Liver (tissue), 9 donors: Measurements from ENCODE around the gene EVA1B. TPM values are rescaled to one million over a fixed set of nuclear protein-coding genes. Genes with fewer than 3 reads are reported as not detected.

ENCODE experiments used
- DNase-seq: peaks from one replicate; pipeline ENCODE4 v3.0.0-alpha.2; 2017; ENCODE audit warnings: low spot score
- H3K27ac ChIP-seq, 2 donors: one replicate each; pipeline ENCODE4 v1.7.0; 2013; ENCODE audit warnings: inconsistent platforms in 2 of 2, low read length in 2 of 2, control low read depth in 1 of 2, low read depth in 1 of 2, mild to moderate bottlenecking in 1 of 2
- H3K27me3 ChIP-seq, 4 donors: one replicate each; pipeline versions ENCODE4 v1.6.1 to v1.7.0; 2013; ENCODE audit warnings: low read length in 3 of 4, inconsistent platforms in 1 of 4, mild to moderate bottlenecking in 1 of 4, moderate library complexity in 1 of 4; ENCODE audit not compliant: control insufficient read depth in 4 of 4, insufficient read depth in 4 of 4
- H3K36me3 ChIP-seq, 4 donors: one replicate each; pipeline versions ENCODE4 v1.6.1 to v1.7.0; 2013; ENCODE audit warnings: low read length in 3 of 4, mild to moderate bottlenecking in 3 of 4, low read depth in 1 of 4, moderate library complexity in 1 of 4; ENCODE audit not compliant: control insufficient read depth in 4 of 4, insufficient read depth in 3 of 4
- H3K4me1 ChIP-seq, 4 donors: one replicate each; pipeline versions ENCODE4 v1.6.1 to v1.7.0; 2013; ENCODE audit warnings: low read length in 3 of 4, mild to moderate bottlenecking in 3 of 4, moderate library complexity in 1 of 4; ENCODE audit not compliant: control insufficient read depth in 4 of 4, insufficient read depth in 4 of 4
- H3K4me3 ChIP-seq, 3 donors: one replicate each; pipeline versions ENCODE4 v1.6.1 to v1.7.0; 2013; ENCODE audit warnings: low read length in 3 of 3, control low read depth in 1 of 3, low read depth in 1 of 3, mild to moderate bottlenecking in 1 of 3
- H3K9ac ChIP-seq, 2 donors: one replicate each; pipeline ENCODE4 v1.7.0; 2013; ENCODE audit warnings: low read length in 2 of 2, mild to moderate bottlenecking in 2 of 2, moderate library complexity in 2 of 2, control low read depth in 1 of 2, low read depth in 1 of 2
- H3K9me3 ChIP-seq, 4 donors: one replicate each; pipeline versions ENCODE4 v1.6.1 to v1.7.0; 2013; ENCODE audit warnings: low read length in 3 of 4; ENCODE audit not compliant: control insufficient read depth in 4 of 4
- GABPA ChIP-seq, 2 donors: IDR thresholded peaks in 1 of 2; conservative IDR thresholded peaks in 1 of 2; 2 replicates each; pipeline ENCODE4 v1.6.1; 2016; ENCODE audit warnings: antibody characterized with exemption in 2 of 2, mild to moderate bottlenecking in 1 of 2, moderate library complexity in 1 of 2
- HNF4A ChIP-seq, 2 donors: conservative IDR thresholded peaks; 2 replicates each; pipeline ENCODE4 v1.6.1; 2016; ENCODE audit warnings: antibody characterized with exemption in 2 of 2, mild to moderate bottlenecking in 2 of 2
- HNF4G ChIP-seq: IDR thresholded peaks from 2 replicates; pipeline ENCODE4 v1.6.1; 2016; ENCODE audit warnings: antibody characterized with exemption
- JUND ChIP-seq, 2 donors: IDR thresholded peaks; 2 replicates each; pipeline ENCODE4 v1.6.1; 2016; ENCODE audit warnings: antibody characterized with exemption in 2 of 2
- NR2F2 ChIP-seq: IDR thresholded peaks from 2 replicates; pipeline ENCODE4 v1.6.1; 2016; ENCODE audit warnings: antibody characterized with exemption
- RAD21 ChIP-seq, 2 donors: IDR thresholded peaks; 2 replicates each; pipeline ENCODE4 v1.6.1; 2016; ENCODE audit warnings: antibody characterized with exemption in 2 of 2, mild to moderate bottlenecking in 2 of 2
- RXRA ChIP-seq, 2 donors: IDR thresholded peaks; 2 replicates each; pipeline ENCODE4 v1.6.1; 2017 to 2018; ENCODE audit warnings: antibody characterized with exemption in 2 of 2, mild to moderate bottlenecking in 1 of 2
- SP1 ChIP-seq: IDR thresholded peaks from 2 replicates; pipeline ENCODE4 v1.6.1; 2018; ENCODE audit warnings: antibody characterized with exemption, mild to moderate bottlenecking
- TAF1 ChIP-seq: conservative IDR thresholded peaks from 2 replicates; pipeline ENCODE4 v1.6.1; 2016; ENCODE audit warnings: antibody characterized with exemption, mild to moderate bottlenecking
- WGBS: extraction: QIAGEN DNeasy Blood & Tissue Kit; methylation state at CpG from one replicate; pipeline ENCODE4 v1.1.7; 2013; 5-methylcytosine and 5-hydroxymethylcytosine counted together
- polyA plus RNA-seq, 2 donors: library from polyadenylated mRNA; stranded (reverse) in 1 of 2; unstranded in 1 of 2; fragments of 200-250 nt in 1 of 2; fragments of >200 nt in 1 of 2; fragmentation: Nextera tagmentation in 1 of 2; extraction: Ambion mirVana in 1 of 2; gene quantifications; one replicate each; pipeline versions ENCODE4 v1.2.1 to v1.2.3, GENCODE V29; 2013 to 2015
- total RNA-seq, 2 donors: library from RNA; depleted of rRNA; stranded (reverse); fragments of >200 nt; gene quantifications; one replicate each; pipeline ENCODE4 v1.2.3, GENCODE V29; 2014
- TF ChIP-seq, protein P1 (sequence below): fragments of 150-350 bp; IDR thresholded peaks from 2 replicates; pipeline ENCODE4 v1.5.1; 2017; ENCODE audit warnings: improper control_type of control experiment, low read depth, low read length; ENCODE audit not compliant: missing input control
- TF ChIP-seq, protein P2 (sequence below): IDR thresholded peaks from 2 replicates; pipeline ENCODE4 v1.6.1; 2016; ENCODE audit warnings: antibody characterized with exemption
- TF ChIP-seq, protein P3 (sequence below): IDR thresholded peaks from 2 replicates; pipeline ENCODE4 v1.6.1; 2016; ENCODE audit warnings: antibody characterized with exemption
- TF ChIP-seq, protein P4 (sequence below): IDR thresholded peaks from 2 replicates; pipeline ENCODE4 v1.6.1; 2016; ENCODE audit warnings: antibody characterized with exemption
- donor health status: healthy.
- donor health status: healthy.
- donor health status: healthy.
- donor health status: healthy.
- donor health status: healthy.

EVA1B gene
- total and polyA plus RNA-seq, 4 donors: 3.3 to 22.7 (median 8.4) TPM

DNA sequence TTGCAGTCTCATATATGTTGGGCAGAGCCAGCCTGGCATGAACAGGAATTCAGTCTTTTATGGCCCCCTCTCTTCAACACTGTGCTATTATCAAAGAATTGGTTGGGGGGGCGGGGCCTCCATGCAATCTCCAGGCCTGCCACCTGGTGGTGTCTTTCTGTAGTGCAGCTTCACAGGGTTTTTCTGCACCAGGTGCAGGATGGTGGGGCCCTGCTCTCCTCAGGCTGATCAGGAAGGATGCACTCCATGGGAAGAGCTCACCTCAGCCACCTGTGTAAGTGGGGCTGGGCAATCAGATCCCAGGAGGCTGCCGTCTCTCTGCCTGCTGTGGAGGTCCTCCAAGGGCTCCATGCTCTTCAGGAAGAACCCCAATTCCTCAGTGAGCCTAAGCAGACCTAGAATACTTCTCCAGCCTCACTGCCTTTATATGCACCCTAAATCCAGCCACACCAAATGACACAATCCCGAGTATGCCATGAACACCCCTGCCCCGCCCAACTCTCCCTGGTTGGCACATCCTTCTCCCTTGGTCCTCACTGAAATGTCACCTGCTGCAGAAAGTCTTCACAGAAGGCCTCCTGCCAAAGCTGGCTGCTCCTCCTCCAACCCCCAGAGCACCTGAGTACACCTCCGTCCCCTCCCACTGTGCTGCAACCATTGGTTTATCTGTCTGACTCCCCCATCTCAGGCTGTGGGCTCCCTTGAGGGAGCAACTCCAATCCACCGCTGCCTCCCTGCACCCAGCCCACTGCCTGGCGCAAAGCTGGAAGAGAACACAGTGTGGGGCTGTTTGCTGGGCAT, 45.8 kb upstream of the EVA1B start:
- H3K36me3 ChIP-seq: peaks cover 0 to 7% (median 2%) of the 10 kb centered on the region in 4 donors
- H3K4me1 ChIP-seq: peaks cover 8 to 28% (median 15%) of the 10 kb centered on the region in 4 donors
- no peaks in the 10 kb centered on the region for H3K9me3 ChIP-seq
- H3K27me3 ChIP-seq: no peaks in the 10 kb centered on the region
- no peak overlapping the region for H3K4me3 ChIP-seq
- 60% methylated on average over 7 of the region's 7 CpGs for WGBS
- peak; percentile 92 for DNase-seq
- TF ChIP-seq SP1 (peak; percentile 12), JUND (IDR thresholded peaks at IDR 0.05) (no peak), RAD21 (IDR thresholded peaks at IDR 0.05) (peak; percentile 79 to 89)
- TF ChIP-seq, protein P1, sequence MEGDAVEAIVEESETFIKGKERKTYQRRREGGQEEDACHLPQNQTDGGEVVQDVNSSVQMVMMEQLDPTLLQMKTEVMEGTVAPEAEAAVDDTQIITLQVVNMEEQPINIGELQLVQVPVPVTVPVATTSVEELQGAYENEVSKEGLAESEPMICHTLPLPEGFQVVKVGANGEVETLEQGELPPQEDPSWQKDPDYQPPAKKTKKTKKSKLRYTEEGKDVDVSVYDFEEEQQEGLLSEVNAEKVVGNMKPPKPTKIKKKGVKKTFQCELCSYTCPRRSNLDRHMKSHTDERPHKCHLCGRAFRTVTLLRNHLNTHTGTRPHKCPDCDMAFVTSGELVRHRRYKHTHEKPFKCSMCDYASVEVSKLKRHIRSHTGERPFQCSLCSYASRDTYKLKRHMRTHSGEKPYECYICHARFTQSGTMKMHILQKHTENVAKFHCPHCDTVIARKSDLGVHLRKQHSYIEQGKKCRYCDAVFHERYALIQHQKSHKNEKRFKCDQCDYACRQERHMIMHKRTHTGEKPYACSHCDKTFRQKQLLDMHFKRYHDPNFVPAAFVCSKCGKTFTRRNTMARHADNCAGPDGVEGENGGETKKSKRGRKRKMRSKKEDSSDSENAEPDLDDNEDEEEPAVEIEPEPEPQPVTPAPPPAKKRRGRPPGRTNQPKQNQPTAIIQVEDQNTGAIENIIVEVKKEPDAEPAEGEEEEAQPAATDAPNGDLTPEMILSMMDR: peak; percentile 88
- no peak overlapping the region for H3K27ac ChIP-seq
- no peak overlapping the region for H3K9ac ChIP-seq

DNA sequence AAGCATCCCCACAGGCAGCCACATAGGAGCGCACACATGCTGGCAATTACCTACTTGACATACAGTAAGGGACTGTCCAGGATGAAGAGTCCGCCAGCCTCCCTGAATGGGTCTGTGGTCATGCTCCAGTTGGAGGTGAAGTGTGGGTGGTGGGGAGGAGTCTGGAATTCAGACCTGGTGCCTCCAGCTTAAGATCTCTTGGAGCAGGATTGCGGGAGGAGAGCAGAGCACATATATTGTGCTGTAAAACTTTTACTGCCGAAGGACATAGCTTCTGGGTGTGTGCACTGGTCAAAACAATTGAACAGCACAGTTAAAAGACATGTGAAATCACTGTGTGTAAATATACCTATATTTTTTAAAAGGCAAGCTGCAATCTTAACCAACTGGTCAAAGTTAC, 44.4 kb upstream of the EVA1B start:
- H3K9me3 ChIP-seq: no peaks in the 10 kb centered on the region
- H3K27me3 ChIP-seq: no peaks in the 10 kb centered on the region
- no peak for DNase-seq
- TF ChIP-seq RAD21 (IDR thresholded peaks at IDR 0.05): no peak
- TF ChIP-seq GABPA (IDR thresholded peaks at IDR 0.05 in 1 of 2, conservative IDR thresholded peaks at IDR 0.05 in 1 of 2): no peak
- TF ChIP-seq, protein P2, sequence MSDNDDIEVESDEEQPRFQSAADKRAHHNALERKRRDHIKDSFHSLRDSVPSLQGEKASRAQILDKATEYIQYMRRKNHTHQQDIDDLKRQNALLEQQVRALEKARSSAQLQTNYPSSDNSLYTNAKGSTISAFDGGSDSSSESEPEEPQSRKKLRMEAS: no peak
- no peak for TF ChIP-seq HNF4G
- TF ChIP-seq TAF1: no peak
- TF ChIP-seq HNF4A (conservative IDR thresholded peaks at IDR 0.05): no peak
- TF ChIP-seq RXRA (IDR thresholded peaks at IDR 0.05): no peak
- no peak for TF ChIP-seq SP1
- TF ChIP-seq, protein P3, sequence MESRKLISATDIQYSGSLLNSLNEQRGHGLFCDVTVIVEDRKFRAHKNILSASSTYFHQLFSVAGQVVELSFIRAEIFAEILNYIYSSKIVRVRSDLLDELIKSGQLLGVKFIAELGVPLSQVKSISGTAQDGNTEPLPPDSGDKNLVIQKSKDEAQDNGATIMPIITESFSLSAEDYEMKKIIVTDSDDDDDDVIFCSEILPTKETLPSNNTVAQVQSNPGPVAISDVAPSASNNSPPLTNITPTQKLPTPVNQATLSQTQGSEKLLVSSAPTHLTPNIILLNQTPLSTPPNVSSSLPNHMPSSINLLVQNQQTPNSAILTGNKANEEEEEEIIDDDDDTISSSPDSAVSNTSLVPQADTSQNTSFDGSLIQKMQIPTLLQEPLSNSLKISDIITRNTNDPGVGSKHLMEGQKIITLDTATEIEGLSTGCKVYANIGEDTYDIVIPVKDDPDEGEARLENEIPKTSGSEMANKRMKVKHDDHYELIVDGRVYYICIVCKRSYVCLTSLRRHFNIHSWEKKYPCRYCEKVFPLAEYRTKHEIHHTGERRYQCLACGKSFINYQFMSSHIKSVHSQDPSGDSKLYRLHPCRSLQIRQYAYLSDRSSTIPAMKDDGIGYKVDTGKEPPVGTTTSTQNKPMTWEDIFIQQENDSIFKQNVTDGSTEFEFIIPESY: no peak
- no peak for TF ChIP-seq NR2F2
- no peak for TF ChIP-seq JUND (IDR thresholded peaks at IDR 0.05)
- TF ChIP-seq, protein P1: no peak
- TF ChIP-seq, protein P4, sequence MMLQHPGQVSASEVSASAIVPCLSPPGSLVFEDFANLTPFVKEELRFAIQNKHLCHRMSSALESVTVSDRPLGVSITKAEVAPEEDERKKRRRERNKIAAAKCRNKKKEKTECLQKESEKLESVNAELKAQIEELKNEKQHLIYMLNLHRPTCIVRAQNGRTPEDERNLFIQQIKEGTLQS: no peak
- H3K27ac ChIP-seq: no peak overlapping the region
- WGBS: 93% methylated on average over 4 of the region's 4 CpGs
- H3K4me1 ChIP-seq: peaks cover 0 to 13% (median 5%) of the 10 kb centered on the region in 4 donors
- H3K36me3 ChIP-seq: peaks cover 0 to 7% (median 3%) of the 10 kb centered on the region in 4 donors
- no peak overlapping the region for H3K9ac ChIP-seq
- H3K4me3 ChIP-seq: no peak overlapping the region
